ENCODE data around the gene KCNK7.

Gene KCNK7

DNA sequence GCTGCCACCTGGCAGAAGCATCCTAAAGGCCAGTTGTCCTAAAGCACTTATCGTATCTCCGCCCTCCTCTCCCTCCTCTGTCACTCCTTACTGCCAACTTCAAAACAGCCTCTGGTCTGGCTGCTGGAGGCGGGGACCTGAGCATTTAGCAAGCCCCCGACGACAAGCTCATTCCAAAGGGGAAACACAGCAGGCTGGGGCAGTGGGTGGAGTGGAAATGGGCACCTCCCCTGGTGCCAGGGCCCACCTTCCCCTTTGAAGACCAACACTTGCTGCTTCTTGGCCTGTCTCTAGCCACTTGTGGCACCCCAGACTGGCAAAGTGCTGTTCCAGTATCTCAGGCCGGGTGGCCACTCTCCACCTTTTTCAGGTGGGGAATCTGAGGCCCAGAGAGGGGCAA lies 14.8 kb upstream of the KCNK7 start:
- DNase-seq, result no peak

DNA sequence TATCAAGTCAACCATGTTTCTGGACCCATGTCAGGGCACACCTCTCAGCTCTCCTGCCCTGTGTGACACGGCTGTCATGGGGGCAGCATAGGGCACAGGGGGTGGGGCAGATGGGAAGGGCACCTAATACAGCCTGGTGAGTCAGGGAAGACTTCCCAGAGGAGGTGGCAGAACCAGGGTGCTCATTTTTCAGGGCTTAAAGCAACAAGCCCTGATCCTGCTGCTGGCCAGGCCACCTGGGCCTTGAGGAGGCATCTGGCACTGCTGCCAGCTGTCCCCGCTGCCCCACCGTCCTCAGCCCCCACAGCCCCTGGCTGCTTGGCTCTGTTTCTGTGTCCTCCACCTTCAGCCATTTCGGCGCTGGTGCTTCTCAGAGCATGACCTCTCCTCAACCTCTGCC lies 14.1 kb upstream of the KCNK7 start:
- no peak for DNase-seq

DNA sequence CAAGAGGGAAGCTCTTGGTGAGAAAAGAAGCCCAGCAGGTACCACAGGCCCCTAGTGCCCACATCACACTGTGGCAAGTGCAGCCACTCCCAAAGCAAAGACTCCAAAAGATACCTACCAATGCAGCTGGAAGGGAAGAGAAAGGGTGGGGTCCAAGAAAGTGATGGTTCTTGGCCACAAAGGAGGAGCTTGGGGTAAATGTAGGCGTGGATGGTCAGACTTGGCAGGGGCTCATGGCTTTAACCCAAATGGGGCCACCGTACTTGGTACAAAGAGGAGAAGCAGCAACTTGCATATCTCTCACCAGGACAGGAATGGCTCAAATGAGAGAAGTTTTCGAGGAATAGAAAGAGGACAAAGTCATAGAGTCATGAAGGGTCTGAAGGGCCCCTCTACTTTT lies 13.6 kb upstream of the KCNK7 start:
- no peak for DNase-seq

DNA sequence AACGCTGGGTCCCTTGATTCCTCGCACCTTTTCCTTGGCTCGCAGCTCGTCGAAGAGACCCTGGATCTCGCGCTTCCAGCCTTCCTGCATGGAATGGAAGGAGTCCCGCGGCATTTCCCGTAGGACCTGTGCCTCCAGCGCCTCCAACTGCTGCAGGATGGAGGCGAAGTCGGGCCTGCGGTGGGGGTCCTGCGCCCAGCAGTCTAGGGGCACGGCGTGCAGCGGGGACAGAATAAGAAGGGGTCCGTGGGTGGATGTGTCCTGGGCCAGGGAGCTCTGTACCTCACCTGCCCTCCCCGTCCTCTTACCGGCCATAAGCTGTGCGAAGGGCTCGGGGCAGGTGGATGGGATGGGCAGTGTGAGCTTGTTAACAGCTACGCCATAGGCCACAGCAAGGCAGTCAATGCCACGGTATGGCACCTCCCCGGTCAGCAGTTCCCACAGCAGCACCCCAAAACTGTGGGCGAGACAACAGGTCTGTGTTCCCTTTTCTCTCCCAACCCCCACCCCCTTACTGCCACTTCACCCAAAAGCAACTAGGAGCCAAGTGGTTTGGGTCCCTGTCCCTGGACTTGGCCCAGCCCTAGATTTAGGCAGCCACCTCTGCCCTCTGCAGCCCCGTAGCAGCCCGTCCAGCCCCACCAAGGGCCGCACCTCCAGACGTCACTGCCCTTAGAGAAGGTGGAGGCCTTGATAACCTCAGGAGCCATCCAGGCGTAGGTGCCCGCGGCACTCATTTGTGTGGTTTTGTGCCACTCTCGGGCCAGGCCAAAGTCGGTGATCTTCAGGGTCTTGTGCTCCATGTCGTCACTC lies 12.2 kb upstream of the KCNK7 start:
- no peak for DNase-seq

DNA sequence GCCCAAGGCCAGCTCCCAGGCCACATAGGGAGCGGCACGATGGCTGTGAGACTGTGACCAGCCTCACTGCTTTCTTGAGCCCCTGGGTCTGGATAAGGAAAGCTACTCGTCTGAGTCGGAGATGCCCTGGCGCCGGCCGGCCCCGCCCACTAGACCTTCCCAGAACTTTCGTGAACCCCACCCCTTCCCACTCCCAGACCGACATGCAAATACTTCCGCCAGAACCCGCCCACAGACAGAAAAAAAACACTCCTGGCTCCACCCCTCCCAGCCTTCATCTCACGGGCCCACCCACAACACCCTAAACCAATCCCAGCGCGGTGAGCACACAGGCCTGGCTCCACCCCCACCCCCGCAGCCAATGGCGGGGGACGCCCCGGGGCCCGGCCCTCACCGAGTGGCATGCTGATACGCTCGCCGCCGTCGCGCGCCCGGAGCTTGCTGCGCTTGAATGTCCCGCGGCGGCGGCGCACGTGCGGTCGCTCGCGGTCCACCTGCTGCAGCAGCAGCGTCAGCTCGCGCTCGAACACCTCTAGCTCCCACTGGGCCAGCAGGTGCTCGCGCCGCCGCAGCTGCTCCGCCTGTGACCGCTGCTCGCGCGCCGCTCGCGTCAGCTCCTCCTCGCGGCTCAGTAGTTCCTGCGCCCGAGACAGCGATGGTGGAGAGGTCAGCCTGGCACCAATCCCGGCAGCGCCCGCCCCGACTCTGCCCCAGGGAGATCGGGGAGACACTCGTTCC lies 11.4 kb upstream of the KCNK7 start:
- DNase-seq, result no peak

DNA sequence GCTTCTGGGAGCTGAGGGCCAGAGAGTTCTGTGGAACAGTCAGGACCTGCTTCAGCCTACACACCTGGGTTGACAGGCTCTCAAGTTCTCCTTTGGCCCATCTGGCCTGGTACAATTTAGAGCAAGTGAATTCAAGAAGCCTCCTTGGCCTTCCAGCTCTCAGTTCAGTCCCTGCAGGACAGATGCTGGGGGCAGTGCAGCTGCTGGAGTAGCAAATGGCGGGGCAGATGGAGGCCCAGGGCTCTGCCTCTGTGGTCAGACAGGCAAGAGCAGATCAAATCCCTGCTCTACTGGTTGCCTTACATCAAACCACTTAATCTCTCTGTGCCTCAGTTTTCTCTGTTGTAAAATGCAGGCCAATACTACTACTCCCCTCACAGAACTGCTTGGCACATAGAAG lies 8.7 kb upstream of the KCNK7 start:
- DNase-seq, result no peak

DNA sequence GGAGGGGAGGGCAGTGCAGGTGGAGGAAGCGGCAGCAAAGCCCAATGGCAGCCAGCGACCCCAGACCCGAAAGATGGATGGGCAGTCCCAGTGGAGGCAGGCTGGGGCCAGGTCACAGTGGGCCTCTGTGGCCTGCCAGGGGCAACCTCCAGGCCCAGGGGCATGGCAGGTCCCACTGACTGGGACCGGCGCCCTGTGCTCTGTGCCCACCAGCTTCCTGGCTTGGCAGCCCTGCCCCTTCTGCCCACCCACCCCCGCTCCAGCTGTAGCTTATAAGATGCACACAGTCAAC lies 4.3 kb upstream of the KCNK7 start:
- DNase-seq, result no peak

DNA sequence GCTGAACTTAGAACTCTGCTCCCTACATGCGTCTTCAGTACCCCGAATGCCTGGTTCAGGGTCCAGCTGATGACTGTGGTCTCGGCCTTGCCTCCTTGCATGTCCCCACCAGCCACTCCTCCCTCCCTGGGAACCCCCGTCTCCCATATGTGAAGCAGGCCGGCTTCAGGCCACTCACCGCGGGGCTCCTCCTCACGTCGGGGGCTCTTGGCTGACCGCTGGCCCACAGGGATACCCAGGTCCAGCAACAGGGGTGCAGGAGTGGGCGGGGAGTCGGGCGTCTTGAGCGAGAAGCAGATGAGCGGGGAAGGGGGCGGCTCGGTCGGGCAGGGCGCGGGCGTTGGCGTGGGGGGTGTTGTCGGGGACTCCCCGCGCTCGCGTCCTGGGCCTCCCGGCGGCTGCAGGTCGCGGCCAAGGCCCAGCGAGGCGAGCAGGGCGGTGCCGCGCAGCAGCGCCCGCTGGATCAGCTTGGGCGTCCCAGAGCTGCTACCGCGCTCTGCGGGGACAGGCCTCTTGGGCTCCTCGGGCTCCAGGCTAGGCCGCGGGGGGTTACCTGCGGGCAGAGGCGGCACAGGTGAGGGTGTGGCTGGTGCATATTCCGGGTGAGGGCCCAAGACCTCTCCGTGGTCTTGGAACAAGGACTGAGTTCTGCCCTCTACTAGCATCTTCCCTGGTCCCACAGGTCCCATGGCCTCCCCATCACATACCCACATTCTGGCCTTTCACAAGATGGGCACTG lies 3.8 kb upstream of the KCNK7 start:
- no peak for DNase-seq

DNA sequence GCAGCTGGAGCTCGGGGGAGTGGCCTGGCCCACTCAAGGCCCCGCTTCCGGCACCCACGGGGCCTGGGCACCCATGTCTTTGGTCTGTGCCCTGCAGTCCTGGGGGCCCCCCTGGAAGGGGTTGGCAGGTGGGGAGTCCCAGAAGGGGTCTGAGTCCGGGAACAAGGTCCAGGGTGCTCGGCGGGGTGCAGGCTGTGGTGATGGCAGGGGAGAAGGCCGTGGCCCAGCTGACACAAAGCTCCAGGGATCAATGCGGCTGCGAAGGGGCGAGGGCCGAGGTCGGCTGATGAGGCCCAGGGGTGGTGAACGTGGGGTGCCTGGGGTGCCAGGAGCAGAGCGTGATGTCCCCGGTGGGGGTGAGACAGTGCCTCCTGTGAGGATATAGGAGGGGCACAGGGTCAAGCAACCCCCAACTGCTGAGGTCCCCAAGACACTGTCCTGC lies 2.7 kb upstream of the KCNK7 start:
- no peak for DNase-seq

DNA sequence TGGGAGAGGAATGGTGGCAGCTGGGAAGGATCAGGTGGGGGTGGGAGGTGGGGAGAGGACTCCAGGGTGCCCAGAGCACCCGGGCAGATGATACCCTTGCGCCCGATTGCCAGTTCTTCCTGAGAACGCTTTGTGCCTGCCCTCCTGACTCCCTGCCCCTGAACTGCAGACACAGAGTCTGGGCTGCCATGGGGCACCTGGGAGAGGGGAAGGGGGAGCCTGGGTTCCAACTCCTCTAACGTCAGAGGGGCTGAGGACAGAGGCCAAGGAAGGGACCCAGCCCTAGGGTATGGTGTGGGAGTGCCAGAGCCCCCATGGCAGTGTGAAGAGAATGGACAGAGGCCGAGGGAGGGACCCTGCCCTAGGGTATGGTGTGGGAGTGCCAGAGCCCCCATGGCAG lies 920 bp upstream of the KCNK7 start:
- no peak for DNase-seq

DNA sequence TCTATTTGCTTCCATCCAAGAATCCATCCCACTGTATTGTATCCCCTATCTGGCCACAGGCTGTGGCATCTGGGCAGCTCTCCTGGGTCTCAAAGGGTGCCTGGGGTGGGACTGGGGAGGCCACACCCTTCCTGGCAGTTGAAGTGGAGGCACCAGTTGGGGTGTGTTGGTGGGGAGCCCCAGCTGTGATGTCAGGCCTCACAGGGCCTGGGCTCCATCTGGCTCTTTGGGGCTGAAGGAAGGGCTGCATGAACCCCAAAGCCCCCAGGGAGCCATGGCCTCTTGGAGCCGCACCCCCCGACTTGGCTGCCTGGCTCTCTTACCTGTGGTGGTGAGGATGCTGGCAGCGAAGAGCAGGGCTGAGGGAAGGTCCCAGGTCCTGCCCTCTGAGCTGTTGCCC lies 469 bp downstream of the KCNK7 start:
- DNase-seq, result no peak

DNA sequence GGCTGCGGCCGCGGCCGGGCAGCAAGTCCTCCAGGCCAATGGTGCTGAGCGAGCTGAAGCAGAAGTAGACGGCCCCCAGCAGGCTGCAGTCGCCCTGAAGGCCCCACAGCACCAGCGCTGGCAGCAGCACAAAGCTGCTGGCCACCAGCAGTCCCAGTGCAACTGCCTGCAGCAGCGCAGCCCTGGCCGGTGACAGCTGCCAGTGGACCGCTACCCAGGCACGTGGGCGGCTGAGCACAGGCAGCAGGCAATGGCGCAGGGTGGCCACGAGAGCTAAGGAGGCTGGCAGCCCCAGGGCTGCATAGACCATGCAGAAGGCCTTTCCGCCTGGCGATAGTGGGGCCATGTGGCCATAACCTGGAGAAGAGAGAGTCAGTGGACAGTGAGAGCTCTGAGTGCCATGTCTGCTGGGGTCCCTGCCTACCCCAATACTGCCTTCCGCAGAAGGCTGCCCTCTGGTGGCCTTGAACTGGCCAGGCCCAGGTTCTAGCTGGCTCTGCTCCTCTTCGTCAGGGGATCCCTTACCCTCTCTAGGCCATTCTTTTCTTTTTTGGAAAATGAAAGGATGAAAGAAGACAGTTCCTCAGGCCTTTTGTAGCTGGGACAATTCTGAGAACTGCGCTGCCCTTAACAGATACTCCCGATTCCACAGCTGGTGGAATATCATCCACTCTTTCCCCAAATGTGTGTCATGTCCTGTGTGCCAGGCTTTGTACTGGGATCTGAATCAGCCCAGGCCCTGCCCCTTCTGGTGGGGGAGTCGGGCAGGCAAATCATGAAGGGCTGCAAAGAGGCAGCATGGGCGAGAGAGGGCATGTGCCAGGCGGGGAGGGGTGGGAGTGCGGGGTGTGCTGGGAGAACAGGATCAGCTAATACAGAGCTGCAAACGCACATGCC lies 1.8 kb downstream of the KCNK7 start:
- DNase-seq, result no peak

DNA sequence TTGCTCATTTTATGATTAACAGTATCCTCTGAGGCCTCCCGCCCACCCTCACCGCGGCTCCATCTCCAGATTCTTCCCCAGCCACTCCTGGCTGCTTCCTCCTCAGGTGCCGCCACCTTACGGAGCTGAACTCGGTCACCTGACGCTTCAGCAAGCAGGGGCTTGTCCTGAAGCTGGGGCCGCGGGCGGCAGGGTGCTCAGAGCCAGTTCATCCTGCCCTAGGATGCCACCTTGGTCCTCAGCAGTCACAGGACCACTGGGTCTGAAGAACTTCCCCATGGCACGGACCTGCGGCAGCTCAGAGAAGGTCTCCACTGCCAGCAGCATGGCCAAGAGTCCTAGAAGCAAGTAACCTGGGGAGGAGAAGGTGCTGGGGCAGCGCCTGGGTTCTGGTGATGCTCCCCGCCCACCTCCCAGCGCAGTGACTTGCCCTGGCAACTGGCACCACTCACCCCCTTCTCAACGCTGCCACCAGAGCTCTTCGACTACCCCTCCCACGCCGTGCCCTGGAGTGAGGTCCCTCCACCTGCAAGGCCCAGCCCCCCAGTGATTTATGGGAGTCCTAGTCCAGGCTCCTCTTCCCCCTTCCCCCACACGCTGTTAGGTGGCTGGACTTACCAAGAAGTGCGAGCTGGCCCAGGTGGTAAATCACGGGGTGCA lies 2.6 kb downstream of the KCNK7 start:
- DNase-seq, result no peak

DNA sequence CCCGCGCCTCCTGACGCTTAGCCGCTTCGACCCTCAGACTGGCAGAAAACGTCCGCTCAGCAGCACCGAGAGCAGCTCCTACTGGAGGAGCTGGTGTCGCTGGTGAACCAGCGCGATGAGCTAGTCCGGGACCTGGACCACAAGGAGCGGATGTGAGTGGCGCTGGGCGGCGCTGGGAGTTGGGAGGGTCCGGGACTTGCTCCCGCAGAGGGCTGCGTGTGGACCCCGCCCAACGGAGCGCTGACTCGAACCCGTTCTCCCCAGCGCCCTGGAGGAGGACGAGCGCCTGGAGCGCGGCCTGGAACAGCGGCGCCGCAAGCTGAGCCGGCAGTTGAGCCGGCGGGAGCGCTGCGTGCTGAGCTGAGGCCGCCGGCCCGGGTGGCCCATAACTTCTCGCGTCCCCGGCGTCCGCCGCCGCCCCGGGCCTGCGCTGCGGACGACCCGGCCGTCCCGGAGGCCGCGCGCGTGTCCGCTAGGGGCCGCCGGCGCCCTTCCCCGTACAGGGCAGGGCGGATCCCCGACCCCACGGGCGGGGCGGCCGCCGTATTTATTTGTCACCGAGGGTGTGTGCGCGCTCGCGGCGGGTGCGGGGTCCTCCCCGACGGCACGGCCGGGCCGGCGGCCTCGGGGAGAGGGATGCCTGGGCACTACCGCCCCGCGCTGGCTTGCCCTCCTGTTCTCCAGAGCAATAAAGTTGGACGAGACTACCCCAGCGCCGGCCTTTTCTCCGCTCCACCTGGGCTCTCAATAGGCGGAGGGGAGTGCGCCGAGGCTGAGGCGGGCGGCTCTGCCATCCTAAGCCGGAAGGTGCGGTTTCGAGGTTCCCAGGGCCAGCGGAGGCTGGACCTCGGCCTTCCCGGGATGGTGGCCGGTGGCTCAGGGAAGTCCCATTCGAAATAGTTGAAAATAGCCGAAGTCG lies 3.4 kb downstream of the KCNK7 start:
- DNase-seq, result no peak

DNA sequence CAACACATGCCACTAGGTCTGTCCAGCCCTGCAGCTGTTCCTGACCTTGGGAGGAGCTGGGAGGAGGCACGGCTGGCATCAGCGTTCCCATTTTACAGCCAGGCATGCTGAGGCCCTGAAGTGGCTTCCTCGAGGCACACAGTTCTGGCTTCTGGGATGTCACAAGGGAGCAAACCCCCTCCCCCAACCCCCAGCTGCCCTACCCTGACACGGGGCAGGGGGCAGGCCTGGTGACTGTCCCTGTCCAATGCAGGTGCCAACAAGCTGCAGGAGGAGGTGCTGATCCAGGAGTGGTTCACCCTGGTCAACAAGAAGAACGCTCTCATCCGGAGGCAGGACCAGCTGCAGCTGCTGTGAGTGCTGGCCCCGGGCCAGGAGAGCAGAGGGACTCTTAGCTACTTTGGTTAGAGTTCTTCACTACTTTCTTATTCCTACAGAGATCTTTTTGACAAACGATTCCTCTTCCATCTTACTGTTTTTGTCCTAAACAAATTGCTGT lies 5.3 kb downstream of the KCNK7 start:
- no peak for DNase-seq

DNA sequence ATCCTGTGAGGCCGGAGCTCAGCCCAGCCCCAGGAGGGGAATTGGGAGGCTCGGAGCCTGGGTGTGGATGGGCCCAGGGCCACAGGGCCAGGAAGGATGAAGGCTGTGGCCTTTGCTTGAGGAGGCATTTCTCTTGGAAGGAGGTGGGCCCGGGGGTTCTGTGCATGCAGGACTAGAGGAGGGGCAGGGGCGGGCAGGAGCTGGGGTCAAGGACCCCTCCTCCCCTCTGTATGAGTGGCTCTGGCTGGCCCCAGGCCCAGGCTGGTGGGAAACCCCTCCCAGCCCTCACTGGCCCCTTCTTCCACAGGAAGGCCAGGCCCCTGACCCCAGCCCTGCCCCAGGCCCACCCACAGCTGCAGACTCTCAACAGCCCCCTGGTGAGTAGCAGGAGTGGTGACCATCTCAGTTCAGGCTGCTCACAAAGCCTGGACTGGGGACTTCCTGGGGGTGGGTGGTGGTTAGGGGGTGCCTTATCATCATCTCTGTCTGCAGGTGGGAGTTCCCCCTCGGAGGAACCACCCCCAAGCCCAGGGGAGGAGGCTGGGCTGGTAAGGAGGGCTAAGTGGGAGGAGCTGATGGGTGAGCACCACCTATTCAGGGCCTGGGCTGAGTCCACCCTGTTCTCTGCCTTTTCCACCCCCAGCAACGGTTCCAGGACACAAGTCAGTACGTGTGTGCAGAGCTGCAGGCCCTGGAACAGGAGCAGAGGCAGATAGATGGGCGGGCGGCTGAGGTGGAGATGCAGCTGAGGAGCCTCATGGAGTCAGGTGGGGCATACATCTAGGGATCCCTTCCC lies 6.0 kb downstream of the KCNK7 start:
- DNase-seq, result no peak

DNA sequence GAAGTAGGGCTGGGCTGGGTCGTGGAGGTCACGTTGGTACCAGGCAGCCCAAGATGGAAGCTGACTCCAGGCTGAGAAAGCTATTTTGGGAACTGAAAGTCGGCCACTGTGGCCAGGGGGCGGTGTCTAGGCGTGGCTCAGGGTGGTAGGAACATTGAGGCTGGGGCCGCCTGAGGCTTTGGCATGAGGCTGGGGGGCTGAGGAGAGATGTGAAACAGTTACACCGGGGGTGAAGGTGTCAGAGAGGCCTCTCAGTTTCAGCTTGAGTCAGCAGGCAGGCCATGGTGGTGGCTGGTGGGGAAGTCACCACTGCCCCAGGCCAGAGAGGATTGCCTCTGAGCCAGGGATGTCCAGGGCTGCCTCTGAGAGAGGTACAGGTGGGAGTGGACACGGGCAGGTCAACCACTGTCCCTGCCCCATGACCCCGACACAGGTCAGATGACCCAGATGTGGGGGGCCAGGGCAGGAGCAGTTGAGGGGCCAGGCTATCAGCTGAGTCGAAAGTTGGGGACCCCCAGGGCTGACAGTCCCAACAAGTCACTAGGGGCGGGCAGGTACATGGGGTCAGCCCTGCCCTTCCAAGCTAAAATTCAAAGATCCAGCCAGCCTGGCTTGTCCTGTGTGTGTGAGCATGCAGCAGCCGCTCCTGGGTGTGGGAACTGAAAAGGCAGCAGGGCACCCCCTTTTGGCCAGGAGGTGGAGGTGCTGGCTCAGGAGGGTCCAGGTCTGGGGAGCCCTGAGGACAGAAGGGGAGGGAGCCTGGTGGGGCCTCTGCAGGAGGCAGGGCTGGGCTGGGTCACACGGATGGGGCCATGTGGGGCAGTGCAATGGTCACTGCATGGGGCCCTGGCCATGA lies 7.2 kb downstream of the KCNK7 start:
- DNase-seq, result peak; percentile 32

DNA sequence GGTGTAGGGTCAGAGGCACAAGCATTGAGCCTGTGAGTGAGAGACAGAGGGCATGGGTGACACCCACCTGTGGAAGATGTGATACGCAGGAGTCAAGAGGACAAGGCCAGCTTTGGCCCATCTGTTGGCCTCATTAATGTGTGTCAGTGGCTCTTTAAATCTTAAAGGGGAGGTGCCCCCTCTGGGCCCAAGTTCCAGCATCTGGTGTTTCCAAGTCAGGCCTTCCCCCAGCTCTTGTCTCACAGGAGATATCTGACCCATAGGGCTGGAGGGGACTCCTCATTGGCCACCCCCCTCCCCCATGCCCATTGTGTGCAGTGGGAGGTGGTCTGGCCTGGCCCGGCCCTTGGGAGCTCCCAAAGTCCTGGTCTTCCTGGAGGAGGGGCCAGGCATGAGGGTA lies 8.9 kb downstream of the KCNK7 start:
- DNase-seq, result no peak

DNA sequence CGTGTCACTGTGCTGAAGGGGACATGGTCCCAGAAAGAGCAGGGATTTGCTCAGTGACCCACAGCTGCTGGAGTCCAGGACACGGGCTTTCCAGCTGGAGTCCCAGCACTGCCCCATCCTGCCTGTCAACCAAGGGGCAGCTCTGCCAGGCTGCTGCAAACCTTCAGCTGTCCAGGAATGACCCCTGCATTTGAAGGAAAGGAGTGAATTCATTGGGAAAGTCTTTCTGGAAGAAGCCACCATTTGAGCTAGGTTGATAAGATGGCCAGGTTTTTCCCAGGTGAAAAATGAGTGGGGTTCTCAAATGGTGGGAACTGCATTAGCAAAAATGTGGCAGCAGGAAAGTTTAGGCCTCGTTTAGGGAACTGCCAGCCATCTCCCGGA lies 9.4 kb downstream of the KCNK7 start:
- DNase-seq, result no peak
